ENCODE results near the gene SMARCB1.

The SMARCB1 gene

GRCh38 chr22:23835484-23836144, 48.8 kb downstream of the SMARCB1 start:
- DNase-seq (ENCODE audit: extremely low read depth, insufficient read length): no peak
- H3K4me3 ChIP-seq (replicated peaks; ENCODE audit: low read depth, low read length): no peak overlapping the region
- H3K27me3 ChIP-seq (replicated peaks; ENCODE audit: control insufficient read depth, insufficient read depth, low read length): no peaks in the 10 kb centered on the region
- no peak for TF ChIP-seq CTCF (IDR thresholded peaks at IDR 0.05; ENCODE audit: insufficient read depth, low read length, poor library complexity, severe bottlenecking)
- peaks cover 39% of the 10 kb centered on the region for H3K36me3 ChIP-seq (ENCODE audit: control insufficient read depth, insufficient read depth, low read length)

- TF ChIP-seq CTCF (IDR thresholded peaks at IDR 0.05; ENCODE audit: insufficient read depth, low read length, poor library complexity, severe bottlenecking): no peak
- no peak overlapping the region for H3K4me3 ChIP-seq (replicated peaks; ENCODE audit: low read depth, low read length)
- peaks cover 37% of the 10 kb centered on the region for H3K36me3 ChIP-seq (ENCODE audit: control insufficient read depth, insufficient read depth, low read length)
- H3K27me3 ChIP-seq (replicated peaks; ENCODE audit: control insufficient read depth, insufficient read depth, low read length): no peaks in the 10 kb centered on the region
- no peak for DNase-seq (ENCODE audit: extremely low read depth, insufficient read length)
Observed at GRCh38 chr22:23836281-23836680, 49.5 kb downstream of the SMARCB1 start.

GRCh38 chr22:23836692-23837495, 50.1 kb downstream of the SMARCB1 start:
- no peaks in the 10 kb centered on the region; the same call in 1 of the 2 replicates for H3K27me3 ChIP-seq (replicated peaks; ENCODE audit: control insufficient read depth, insufficient read depth, low read length)
- TF ChIP-seq CTCF (IDR thresholded peaks at IDR 0.05; ENCODE audit: insufficient read depth, low read length, poor library complexity, severe bottlenecking): no peak
- no peak for DNase-seq (ENCODE audit: extremely low read depth, insufficient read length)
- peaks cover 34% of the 10 kb centered on the region for H3K36me3 ChIP-seq (ENCODE audit: control insufficient read depth, insufficient read depth, low read length)
- peak overlapping the region; percentile 77 for H3K4me3 ChIP-seq (replicated peaks; ENCODE audit: low read depth, low read length)

- H3K27me3 ChIP-seq (replicated peaks; ENCODE audit: control insufficient read depth, insufficient read depth, low read length): no peaks in the 10 kb centered on the region; the same call in 1 of the 2 replicates
- H3K4me3 ChIP-seq (replicated peaks; ENCODE audit: low read depth, low read length): peak overlapping the region; percentile 77
- no peak for DNase-seq (ENCODE audit: extremely low read depth, insufficient read length)
- no peak for TF ChIP-seq CTCF (IDR thresholded peaks at IDR 0.05; ENCODE audit: insufficient read depth, low read length, poor library complexity, severe bottlenecking)
- peaks cover 33% of the 10 kb centered on the region for H3K36me3 ChIP-seq (ENCODE audit: control insufficient read depth, insufficient read depth, low read length)
Observed at GRCh38 chr22:23837496-23837859, 50.7 kb downstream of the SMARCB1 start.

GRCh38 chr22:23837911-23838680, 51.3 kb downstream of the SMARCB1 start:
- H3K4me3 ChIP-seq (replicated peaks; ENCODE audit: low read depth, low read length): peak overlapping the region; percentile 77

More at GRCh38 chr22:23837911-23838680, 51.3 kb downstream of the SMARCB1 start:
- no peak for TF ChIP-seq CTCF (IDR thresholded peaks at IDR 0.05; ENCODE audit: insufficient read depth, low read length, poor library complexity, severe bottlenecking)
- no peak for DNase-seq (ENCODE audit: extremely low read depth, insufficient read length)
- Histone ChIP-seq H3K36me3 (ENCODE audit: control insufficient read depth, insufficient read depth, low read length) (peaks cover 27% of the 10 kb centered on the region), H3K27me3 (replicated peaks; ENCODE audit: control insufficient read depth, insufficient read depth, low read length) (no peaks in the 10 kb centered on the region; the same call in 1 of the 2 replicates)

Data from GM06990 (cell line).